ENCODE data around the gene KIAA1217. TPM values are rescaled to one million over a fixed set of nuclear protein-coding genes. Genes with fewer than 3 reads are reported as not detected.

KIAA1217 gene
- total and polyA plus RNA-seq, 7 experiments from 2014 or later: 0.03 to 2.1 (median 0.15) TPM; not detected in 4

GRCh38 chr10:24435374-24435773 is 226.4 kb downstream of the KIAA1217 start:
- ChIA-PET CTCF (no interaction called here), POLR2A (no interaction called here)
- no peaks in the 10 kb centered on the region for H3K27me3 ChIP-seq (ENCODE audit: control insufficient read depth in 2 of 2, insufficient read depth in 2 of 2, low read length in 2 of 2)
- H3K4me3 ChIP-seq (ENCODE audit: low read length): no peak overlapping the region
- Mint-ChIP-seq H3K9me3 (peaks cover 0 to 4% (median 0%) of the 10 kb centered on the region in 11 donors), H3K27ac (no peak overlapping the region), H3K36me3 (no peaks in the 10 kb centered on the region), H3K27me3 (peaks cover 8 to 20% (median 15%) of the 10 kb centered on the region in 5 donors), H3K4me3 (no peak overlapping the region), H3K4me1 (no peaks in the 10 kb centered on the region)
- DNase-seq (no peak), ATAC-seq (no peak)
- intact Hi-C loops (cut with micrococcal nuclease): loop anchor here in 1 of 2 donors (5.0 kb wide), 1 partner anchor 67 kb away; no protein-coding TSS in a partner anchor
- H3K4me1 ChIP-seq (ENCODE audit: control insufficient read depth in 2 of 2, insufficient read depth in 2 of 2, low read length in 2 of 2): no peaks in the 10 kb centered on the region
- no peak overlapping the region for H3K27ac ChIP-seq (ENCODE audit: low read depth, low read length)
- no peaks in the 10 kb centered on the region for H3K9me3 ChIP-seq (ENCODE audit: control insufficient read depth in 2 of 3, low read length in 3 of 3)
- H3K36me3 ChIP-seq (ENCODE audit: control insufficient read depth in 2 of 3, insufficient read depth in 3 of 3, low read length in 3 of 3): no peaks in the 10 kb centered on the region

GRCh38 chr10:24437302-24437701 is 228.4 kb downstream of the KIAA1217 start:
- ATAC-seq: no peak
- POLR2A ChIA-PET: no interaction called here
- H3K4me3 Mint-ChIP-seq: no peak overlapping the region

GRCh38 chr10:24438800-24439199 is 229.9 kb downstream of the KIAA1217 start:
- Histone ChIP-seq H3K4me3 (ENCODE audit: low read length) (no peak overlapping the region), H3K27me3 (ENCODE audit: control insufficient read depth in 2 of 2, insufficient read depth in 2 of 2, low read length in 2 of 2) (no peaks in the 10 kb centered on the region), H3K36me3 (ENCODE audit: control insufficient read depth in 2 of 3, insufficient read depth in 3 of 3, low read length in 3 of 3) (no peaks in the 10 kb centered on the region), H3K27ac (ENCODE audit: low read depth, low read length) (no peak overlapping the region), H3K4me1 (ENCODE audit: control insufficient read depth in 2 of 2, insufficient read depth in 2 of 2, low read length in 2 of 2) (no peaks in the 10 kb centered on the region), H3K9me3 (ENCODE audit: control insufficient read depth in 2 of 3, low read length in 3 of 3) (no peaks in the 10 kb centered on the region)
- intact Hi-C loops (cut with micrococcal nuclease): loop anchor here in 1 of 2 donors (5.0 kb wide), 1 partner anchor 64 kb away; no protein-coding TSS in a partner anchor
- peaks cover 0 to 4% (median 0%) of the 10 kb centered on the region in 11 donors for H3K9me3 Mint-ChIP-seq
- no peaks in the 10 kb centered on the region for H3K36me3 Mint-ChIP-seq
- peaks cover 0 to 1% (median 0%) of the 10 kb centered on the region in 7 donors for H3K4me1 Mint-ChIP-seq
- H3K4me3 Mint-ChIP-seq: no peak overlapping the region
- H3K27me3 Mint-ChIP-seq: peaks cover 4 to 25% (median 10%) of the 10 kb centered on the region in 5 donors
- ATAC-seq (no peak), DNase-seq (no peak)
- POLR2A ChIA-PET: no interaction called here
- no peak overlapping the region for H3K27ac Mint-ChIP-seq
- CTCF ChIA-PET: no interaction called here

More at GRCh38 chr10:24437302-24437701, 228.4 kb downstream of the KIAA1217 start:
- Mint-ChIP-seq H3K27ac (peak overlapping the region in 1 of 9 donors; percentile 28), H3K36me3 (no peaks in the 10 kb centered on the region), H3K4me1 (no peaks in the 10 kb centered on the region), H3K27me3 (peaks cover 4 to 17% (median 10%) of the 10 kb centered on the region in 5 donors), H3K9me3 (peaks cover 0 to 4% (median 0%) of the 10 kb centered on the region in 11 donors)
- no peaks in the 10 kb centered on the region for H3K36me3 ChIP-seq (ENCODE audit: control insufficient read depth in 2 of 3, insufficient read depth in 3 of 3, low read length in 3 of 3)
- no peak overlapping the region for H3K27ac ChIP-seq (ENCODE audit: low read depth, low read length)
- no peaks in the 10 kb centered on the region for H3K9me3 ChIP-seq (ENCODE audit: control insufficient read depth in 2 of 3, low read length in 3 of 3)
- no peaks in the 10 kb centered on the region for H3K4me1 ChIP-seq (ENCODE audit: control insufficient read depth in 2 of 2, insufficient read depth in 2 of 2, low read length in 2 of 2)
- DNase-seq: no peak
- CTCF ChIA-PET: no interaction called here
- no peaks in the 10 kb centered on the region for H3K27me3 ChIP-seq (ENCODE audit: control insufficient read depth in 2 of 2, insufficient read depth in 2 of 2, low read length in 2 of 2)
- no peak overlapping the region for H3K4me3 ChIP-seq (ENCODE audit: low read length)
- intact Hi-C loops (cut with micrococcal nuclease): loop anchor here in 1 of 2 donors (5.0 kb wide), 1 partner anchor 65 kb away; no protein-coding TSS in a partner anchor

GRCh38 chr10:24439935-24440334 is 231.0 kb downstream of the KIAA1217 start:
- DNase-seq: no peak
- CTCF ChIA-PET: no interaction called here
- H3K4me3 ChIP-seq (ENCODE audit: low read length): no peak overlapping the region
- Mint-ChIP-seq H3K27ac (no peak overlapping the region), H3K4me3 (no peak overlapping the region), H3K36me3 (no peaks in the 10 kb centered on the region), H3K9me3 (peaks cover 0 to 4% (median 0%) of the 10 kb centered on the region in 11 donors), H3K27me3 (peaks cover 4 to 22% (median 10%) of the 10 kb centered on the region in 5 donors), H3K4me1 (peaks cover 0 to 3% (median 0%) of the 10 kb centered on the region in 7 donors)
- H3K27me3 ChIP-seq (ENCODE audit: control insufficient read depth in 2 of 2, insufficient read depth in 2 of 2, low read length in 2 of 2): no peaks in the 10 kb centered on the region
- intact Hi-C loops (cut with micrococcal nuclease): loop anchor here in 1 of 2 donors (5.0 kb wide), 1 partner anchor 62 kb away; no protein-coding TSS in a partner anchor
- H3K27ac ChIP-seq (ENCODE audit: low read depth, low read length): no peak overlapping the region
- H3K36me3 ChIP-seq (ENCODE audit: control insufficient read depth in 2 of 3, insufficient read depth in 3 of 3, low read length in 3 of 3): no peaks in the 10 kb centered on the region
- H3K9me3 ChIP-seq (ENCODE audit: control insufficient read depth in 2 of 3, low read length in 3 of 3): no peaks in the 10 kb centered on the region
- POLR2A ChIA-PET: no interaction called here
- H3K4me1 ChIP-seq (ENCODE audit: control insufficient read depth in 2 of 2, insufficient read depth in 2 of 2, low read length in 2 of 2): no peaks in the 10 kb centered on the region
- ATAC-seq: no peak

DNA sequence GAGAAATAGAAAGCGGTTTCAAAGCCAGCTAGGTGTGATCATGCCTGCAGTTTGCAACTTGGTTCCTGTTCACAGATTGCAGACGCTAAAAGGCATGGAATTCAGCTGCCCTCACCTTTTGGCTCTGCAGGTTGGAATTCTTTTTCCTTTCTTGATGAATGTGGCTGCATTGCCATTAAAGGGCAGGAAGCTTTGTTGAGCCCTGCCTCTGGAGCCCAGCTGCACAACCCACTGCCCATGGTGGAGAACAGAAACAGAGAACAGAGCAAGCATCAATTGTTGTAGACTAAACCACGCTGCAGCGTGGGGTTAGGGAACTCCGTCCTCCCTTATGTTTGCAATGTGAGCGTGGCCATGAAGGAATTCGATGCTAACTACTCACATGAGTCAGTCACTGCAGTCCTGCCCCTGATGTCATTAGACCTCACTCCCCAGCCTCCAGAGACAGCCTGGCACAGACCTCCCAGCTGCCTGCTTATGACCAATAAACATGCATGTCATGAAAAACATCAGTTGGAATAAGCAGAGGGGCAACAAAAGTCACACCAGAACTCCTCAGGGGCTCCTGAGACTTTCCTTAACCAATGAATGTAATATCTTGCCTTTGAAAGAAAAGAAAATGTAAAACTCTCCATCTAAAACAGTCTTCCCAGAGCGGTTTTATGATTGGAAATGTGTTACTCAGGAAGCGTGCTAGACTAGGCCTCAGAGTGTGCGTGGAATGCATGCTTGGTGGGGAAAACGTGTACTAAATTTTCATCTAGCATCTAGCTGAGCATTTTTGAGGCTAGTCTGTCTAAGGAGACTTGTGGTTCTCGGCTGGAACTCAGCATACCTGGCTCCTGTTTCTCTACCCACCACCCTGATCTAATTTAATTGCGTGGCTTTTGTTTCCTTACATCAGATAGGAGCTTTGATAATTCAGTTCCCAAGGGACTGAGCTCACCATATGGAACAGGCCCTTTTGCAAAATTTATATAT is 232.2 kb downstream of the KIAA1217 start:
- H3K27me3 Mint-ChIP-seq: peaks cover 4 to 22% (median 11%) of the 10 kb centered on the region in 5 donors
- Histone ChIP-seq H3K4me1 (ENCODE audit: control insufficient read depth in 2 of 2, insufficient read depth in 2 of 2, low read length in 2 of 2) (no peaks in the 10 kb centered on the region), H3K27me3 (ENCODE audit: control insufficient read depth in 2 of 2, insufficient read depth in 2 of 2, low read length in 2 of 2) (no peaks in the 10 kb centered on the region), H3K4me3 (ENCODE audit: low read length) (no peak overlapping the region), H3K36me3 (ENCODE audit: control insufficient read depth in 2 of 3, insufficient read depth in 3 of 3, low read length in 3 of 3) (no peaks in the 10 kb centered on the region), H3K9me3 (ENCODE audit: control insufficient read depth in 2 of 3, low read length in 3 of 3) (no peaks in the 10 kb centered on the region), H3K27ac (ENCODE audit: low read depth, low read length) (no peak overlapping the region)
- peaks cover 0 to 4% (median 0%) of the 10 kb centered on the region in 11 donors for H3K9me3 Mint-ChIP-seq
- H3K36me3 Mint-ChIP-seq: no peaks in the 10 kb centered on the region
- H3K4me3 Mint-ChIP-seq: no peak overlapping the region
- H3K4me1 Mint-ChIP-seq: peaks cover 0 to 3% (median 0%) of the 10 kb centered on the region in 7 donors
- ATAC-seq (no peak), DNase-seq (no peak)
- no peak overlapping the region for H3K27ac Mint-ChIP-seq
- ChIA-PET POLR2A (no interaction called here), CTCF (no interaction called here)
- intact Hi-C loops (cut with micrococcal nuclease): no loop called here

DNA sequence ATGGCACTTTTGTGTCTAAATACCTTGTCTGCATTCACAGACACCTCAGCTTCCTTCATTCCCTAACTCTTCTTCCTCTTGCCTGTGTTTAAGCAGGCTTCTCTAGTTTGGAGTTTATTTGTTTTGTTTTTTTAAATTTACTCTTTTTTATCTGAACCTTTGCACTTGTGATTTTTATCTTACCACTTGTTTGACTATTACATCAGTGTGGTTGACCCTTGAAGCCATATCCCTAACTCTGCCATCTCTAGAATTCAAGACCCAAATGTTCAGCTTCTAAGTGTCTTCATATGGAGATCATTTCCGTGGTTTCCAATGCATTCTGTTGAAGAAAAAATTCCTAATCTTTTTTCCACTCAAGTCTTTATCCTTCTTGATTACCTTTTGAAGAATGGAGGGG is 233.3 kb downstream of the KIAA1217 start:
- no peaks in the 10 kb centered on the region for H3K9me3 ChIP-seq (ENCODE audit: control insufficient read depth in 2 of 3, low read length in 3 of 3)
- H3K27me3 ChIP-seq (ENCODE audit: control insufficient read depth in 2 of 2, insufficient read depth in 2 of 2, low read length in 2 of 2): no peaks in the 10 kb centered on the region
- H3K27ac Mint-ChIP-seq: no peak overlapping the region
- H3K27me3 Mint-ChIP-seq: peaks cover 4 to 18% (median 11%) of the 10 kb centered on the region in 5 donors
- H3K36me3 Mint-ChIP-seq: no peaks in the 10 kb centered on the region
- ATAC-seq: no peak
- peaks cover 0 to 3% (median 0%) of the 10 kb centered on the region in 7 donors for H3K4me1 Mint-ChIP-seq
- no peaks in the 10 kb centered on the region for H3K4me1 ChIP-seq (ENCODE audit: control insufficient read depth in 2 of 2, insufficient read depth in 2 of 2, low read length in 2 of 2)
- ChIA-PET POLR2A (no interaction called here), CTCF (no interaction called here)
- H3K36me3 ChIP-seq (ENCODE audit: control insufficient read depth in 2 of 3, insufficient read depth in 3 of 3, low read length in 3 of 3): no peaks in the 10 kb centered on the region
- no peak overlapping the region for H3K27ac ChIP-seq (ENCODE audit: low read depth, low read length)
- intact Hi-C loops (cut with micrococcal nuclease): no loop called here
- DNase-seq: no peak
- H3K4me3 ChIP-seq (ENCODE audit: low read length): no peak overlapping the region
- peaks cover 0 to 2% (median 0%) of the 10 kb centered on the region in 11 donors for H3K9me3 Mint-ChIP-seq
- H3K4me3 Mint-ChIP-seq: no peak overlapping the region
